LNCAP (cell line): ENCODE measurements around the gene NOC4L.

Experiments used
- TF ChIP-seq, protein P1 (sequence below): fragments of 450-650 bp; IDR thresholded peaks from 2 replicates; pipeline ENCODE4 v1.5.1; 2017; ENCODE audit warnings: mild to moderate bottlenecking

Gene NOC4L

GRCh38 chr12:132153501-132154340 is 9.5 kb downstream of the NOC4L start:
- TF ChIP-seq, protein P1, sequence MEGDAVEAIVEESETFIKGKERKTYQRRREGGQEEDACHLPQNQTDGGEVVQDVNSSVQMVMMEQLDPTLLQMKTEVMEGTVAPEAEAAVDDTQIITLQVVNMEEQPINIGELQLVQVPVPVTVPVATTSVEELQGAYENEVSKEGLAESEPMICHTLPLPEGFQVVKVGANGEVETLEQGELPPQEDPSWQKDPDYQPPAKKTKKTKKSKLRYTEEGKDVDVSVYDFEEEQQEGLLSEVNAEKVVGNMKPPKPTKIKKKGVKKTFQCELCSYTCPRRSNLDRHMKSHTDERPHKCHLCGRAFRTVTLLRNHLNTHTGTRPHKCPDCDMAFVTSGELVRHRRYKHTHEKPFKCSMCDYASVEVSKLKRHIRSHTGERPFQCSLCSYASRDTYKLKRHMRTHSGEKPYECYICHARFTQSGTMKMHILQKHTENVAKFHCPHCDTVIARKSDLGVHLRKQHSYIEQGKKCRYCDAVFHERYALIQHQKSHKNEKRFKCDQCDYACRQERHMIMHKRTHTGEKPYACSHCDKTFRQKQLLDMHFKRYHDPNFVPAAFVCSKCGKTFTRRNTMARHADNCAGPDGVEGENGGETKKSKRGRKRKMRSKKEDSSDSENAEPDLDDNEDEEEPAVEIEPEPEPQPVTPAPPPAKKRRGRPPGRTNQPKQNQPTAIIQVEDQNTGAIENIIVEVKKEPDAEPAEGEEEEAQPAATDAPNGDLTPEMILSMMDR, result peak; percentile 97

DNA sequence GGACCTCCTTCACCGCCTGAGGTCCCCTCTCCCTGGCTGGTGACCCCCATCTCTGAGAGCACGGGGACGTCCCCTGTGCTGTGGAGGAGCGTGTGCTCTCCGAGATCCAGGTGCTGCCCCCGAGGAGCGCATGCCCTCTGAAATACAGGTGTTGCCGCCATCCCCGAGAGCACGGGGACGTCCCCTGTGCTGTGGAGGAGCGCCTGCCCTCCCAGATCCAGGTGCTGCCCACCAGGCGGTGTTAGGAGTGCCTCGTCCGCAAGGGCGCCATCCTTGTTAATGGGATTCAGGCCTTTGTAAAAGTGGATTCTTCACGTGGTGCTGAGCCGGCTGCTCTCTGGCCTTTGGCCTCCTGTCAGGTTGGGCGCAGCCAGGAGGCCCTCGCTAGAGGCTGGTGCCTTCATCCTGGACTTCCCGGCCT is 10.1 kb downstream of the NOC4L start:
- TF ChIP-seq, protein P1, result no peak

DNA sequence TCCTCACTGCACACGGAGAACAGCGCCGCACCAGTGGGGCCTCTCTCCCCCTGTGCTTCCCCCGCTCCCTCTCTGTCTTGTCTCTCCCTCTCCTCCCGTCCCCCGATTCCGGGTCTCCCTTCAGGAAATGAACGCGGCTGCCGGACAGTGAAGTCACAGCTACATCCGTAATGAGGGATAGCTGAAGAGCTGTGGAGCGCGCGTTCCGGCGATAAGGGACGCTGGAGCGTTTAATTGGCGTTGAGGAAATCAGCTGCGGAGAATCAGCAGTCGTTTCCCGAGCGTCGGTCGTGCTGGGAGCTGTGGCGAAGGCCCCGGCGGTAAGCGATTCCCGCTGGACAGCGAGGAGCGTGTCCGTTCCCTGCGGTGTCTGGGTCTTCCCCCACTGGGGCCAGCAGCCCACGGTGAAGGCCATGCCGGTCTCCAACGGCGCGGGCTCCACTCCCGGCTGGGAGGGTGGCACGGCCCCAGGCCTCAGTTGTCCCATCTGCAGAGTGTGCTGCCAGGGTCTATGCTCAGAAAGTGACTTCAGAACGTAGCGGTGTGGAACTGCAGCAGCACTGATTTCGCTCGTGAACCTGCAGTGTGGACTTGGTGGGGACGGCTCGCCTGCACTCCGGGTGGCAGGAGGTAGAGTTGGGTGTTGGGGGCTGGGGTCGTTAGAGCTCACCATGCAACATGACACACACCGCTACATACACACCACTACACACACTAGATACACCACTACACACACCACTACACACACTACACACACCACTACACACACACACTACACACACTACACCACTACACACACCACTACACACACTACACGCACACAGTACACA is 10.9 kb downstream of the NOC4L start:
- TF ChIP-seq, protein P1, result no peak

DNA sequence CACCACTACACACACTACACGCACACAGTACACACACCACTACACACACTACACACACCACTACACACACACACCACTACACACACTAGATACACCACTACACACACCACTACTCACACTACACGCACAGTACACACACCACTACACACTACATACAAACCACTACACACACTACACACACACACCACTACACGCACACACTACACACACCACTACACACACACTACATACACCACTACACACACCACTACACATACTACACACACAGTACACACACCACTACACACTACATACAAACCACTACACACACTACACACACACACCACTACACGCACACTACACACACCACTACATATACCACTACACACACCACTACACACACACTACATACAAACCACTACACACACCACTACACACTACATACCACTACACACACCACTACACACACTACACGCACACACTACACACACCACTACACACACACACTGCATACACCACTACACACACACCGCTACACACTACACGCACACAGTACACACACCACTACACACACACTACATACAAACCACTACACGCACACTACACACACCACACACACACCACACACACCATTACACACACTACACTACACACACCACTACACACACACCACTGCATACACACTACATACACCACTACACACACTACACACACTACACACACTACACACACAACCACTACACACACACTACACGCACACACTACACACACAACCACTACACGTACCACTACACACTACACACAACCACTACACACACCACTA is 11.7 kb downstream of the NOC4L start:
- TF ChIP-seq, protein P1, result no peak

GRCh38 chr12:132156573-132157325 is 12.5 kb downstream of the NOC4L start:
- TF ChIP-seq, protein P1, result no peak

- TF ChIP-seq, protein P1, result no peak
These were observed 13.6 kb downstream of the NOC4L start for GRCh38 chr12:132157733-132158409.
